Activated CD8-positive, alpha-beta memory T cell treated with anti-CD3 and anti-CD28 coated beads, Interleukin-2, amount 10 ng/mL, durations not matched to agents 7 days and 5 days (primary cell): ENCODE measurements around the gene MYH10. TPM values are rescaled to one million over a fixed set of nuclear protein-coding genes. Genes with fewer than 3 reads are reported as not detected.

Experiments used
- ATAC-seq: fragments of 150-1000 bp; cut with Tn5 transposase; one replicate; pipeline ENCODE4 v1.10.0; 2021; ENCODE audit warnings: moderate library complexity
- CTCF ChIA-PET: fragments of 350-600 bp; sonication (Branson Sonifier 250); formaldehyde crosslinking; loops from one replicate; lab custom pipeline; 2021; ENCODE audit warnings: antibody characterized with exemption; lab: Charles Lee
- DNase-seq: peaks from one replicate; pipeline ENCODE4 v3.0.0-alpha.2; 2020
- H3K27ac Mint-ChIP-seq: one replicate; pipeline ENCODE4 v1.8.0; 2021; ENCODE audit warnings: mild to moderate bottlenecking, mixed read lengths
- H3K27me3 Mint-ChIP-seq: one replicate; pipeline ENCODE4 v1.8.0; 2021; ENCODE audit warnings: mixed read lengths
- H3K36me3 Mint-ChIP-seq: one replicate; pipeline ENCODE4 v1.8.0; 2021; ENCODE audit warnings: mild to moderate bottlenecking, mixed read lengths
- H3K4me1 Mint-ChIP-seq: one replicate; pipeline ENCODE4 v1.8.0; 2021; ENCODE audit warnings: mixed read lengths
- H3K4me3 Mint-ChIP-seq: one replicate; pipeline ENCODE4 v1.8.0; 2021; ENCODE audit warnings: mild to moderate bottlenecking, moderate library complexity, mixed read lengths
- H3K9me3 Mint-ChIP-seq: one replicate; pipeline ENCODE4 v1.8.0; 2022; ENCODE audit warnings: low read depth, mixed read lengths
- total RNA-seq, 2 experiments: library from RNA; stranded (reverse); gene quantifications; one replicate each; pipeline ENCODE4 v1.2.3, GENCODE V29; 2021

Gene MYH10
- total RNA-seq, 2 experiments from 2014 or later: 8.1 to 30.4 TPM

DNA sequence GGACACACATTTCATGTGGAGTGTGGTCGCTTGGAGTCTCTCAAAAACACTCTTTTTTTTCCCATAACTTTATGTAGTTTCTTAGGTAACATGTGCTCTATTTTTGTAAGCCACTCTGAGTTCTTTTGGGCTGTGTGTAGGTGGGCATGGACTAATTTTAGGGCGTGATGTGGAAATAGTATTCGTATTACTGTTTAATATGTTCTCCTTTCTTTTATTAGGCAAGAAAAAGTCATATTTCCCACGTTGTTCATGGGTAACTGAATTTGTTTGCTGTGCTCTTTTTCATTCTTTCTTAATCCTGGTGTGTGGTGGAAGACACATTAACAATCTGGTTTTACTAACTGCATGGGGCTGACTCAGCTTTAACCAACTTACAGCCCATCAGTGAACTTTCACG, 167.4 kb downstream of the MYH10 start:
- no peak for ATAC-seq
- H3K36me3 Mint-ChIP-seq: peaks cover 32% of the 10 kb centered on the region
- H3K4me1 Mint-ChIP-seq: no peaks in the 10 kb centered on the region
- CTCF ChIA-PET: no interaction called here
- H3K27ac Mint-ChIP-seq: no peak overlapping the region
- no peaks in the 10 kb centered on the region for H3K27me3 Mint-ChIP-seq
- DNase-seq: no peak
- no peaks in the 10 kb centered on the region for H3K9me3 Mint-ChIP-seq
- no peak overlapping the region for H3K4me3 Mint-ChIP-seq

DNA sequence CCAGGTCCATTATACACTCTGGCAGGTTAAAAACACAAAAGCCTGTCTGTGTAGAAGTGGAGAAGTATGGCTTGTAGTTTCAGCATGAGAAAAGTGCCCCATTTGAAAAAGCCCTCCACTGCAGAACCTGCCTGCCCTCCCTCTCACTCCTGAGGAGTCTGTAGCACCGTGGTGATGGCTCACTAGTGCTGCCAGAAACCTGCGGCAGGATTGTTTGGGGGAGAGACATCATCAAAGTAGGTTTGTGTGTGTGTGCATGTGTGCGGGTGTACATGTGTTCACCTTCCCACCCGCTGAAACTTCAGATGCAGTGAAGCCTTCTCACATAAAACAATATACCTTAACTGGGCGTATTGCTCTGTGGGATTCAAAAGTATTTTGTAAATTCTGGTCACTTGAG, 168.0 kb downstream of the MYH10 start:
- ATAC-seq (no peak), DNase-seq (no peak)
- no peak overlapping the region for H3K4me3 Mint-ChIP-seq
- peaks cover 29% of the 10 kb centered on the region for H3K36me3 Mint-ChIP-seq
- H3K9me3 Mint-ChIP-seq: no peaks in the 10 kb centered on the region
- CTCF ChIA-PET: no interaction called here
- H3K27me3 Mint-ChIP-seq: no peaks in the 10 kb centered on the region
- no peaks in the 10 kb centered on the region for H3K4me1 Mint-ChIP-seq
- no peak overlapping the region for H3K27ac Mint-ChIP-seq

DNA sequence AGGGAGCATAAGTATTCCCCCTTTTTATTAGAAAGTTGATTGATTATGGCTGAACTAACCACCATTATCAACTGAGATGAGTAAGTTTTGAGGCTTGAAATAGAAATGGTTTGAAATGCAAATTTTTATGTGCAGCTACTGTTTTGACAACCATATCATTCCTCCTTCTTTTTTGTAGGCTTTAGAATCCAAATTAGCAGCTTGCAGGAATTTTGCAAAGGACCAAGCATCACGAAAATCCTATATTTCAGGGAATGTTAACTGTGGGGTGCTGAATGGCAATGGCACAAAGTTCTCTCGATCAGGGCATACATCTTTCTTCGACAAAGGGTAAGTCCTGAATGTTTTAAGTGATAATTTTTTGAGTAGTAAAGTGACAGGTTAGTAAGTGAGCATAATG, 170.7 kb downstream of the MYH10 start:
- Mint-ChIP-seq H3K27ac (no peak overlapping the region), H3K4me1 (peaks cover 9% of the 10 kb centered on the region)

DNA sequence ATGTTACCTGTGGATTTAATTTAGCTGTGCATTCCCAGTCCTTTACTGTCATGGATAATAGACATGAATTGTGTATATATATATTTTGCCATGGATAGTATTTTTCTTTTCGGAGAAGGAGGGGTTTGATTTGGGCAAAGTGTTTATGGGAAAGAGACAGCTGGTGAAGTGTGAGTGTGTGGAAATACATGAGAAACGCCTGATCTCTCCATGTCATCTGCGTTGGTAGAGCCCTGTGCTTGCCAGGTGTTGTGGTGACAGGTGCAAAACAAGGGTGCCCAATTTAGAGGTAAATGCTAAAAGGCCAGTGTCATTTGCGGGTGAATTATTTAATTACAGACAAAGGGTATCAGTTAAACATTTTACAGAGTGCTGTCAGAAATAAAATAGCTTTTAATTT, 171.4 kb downstream of the MYH10 start:
- no peak for ATAC-seq
- CTCF ChIA-PET: no interaction called here
- Mint-ChIP-seq H3K4me1 (peaks cover 12% of the 10 kb centered on the region), H3K4me3 (no peak overlapping the region), H3K27me3 (no peaks in the 10 kb centered on the region), H3K36me3 (peaks cover 44% of the 10 kb centered on the region), H3K27ac (no peak overlapping the region), H3K9me3 (no peaks in the 10 kb centered on the region)
- DNase-seq: no peak

More for the DNA sequence above, 170.7 kb downstream of the MYH10 start:
- ATAC-seq (no peak), DNase-seq (no peak)
- Mint-ChIP-seq H3K9me3 (no peaks in the 10 kb centered on the region), H3K27me3 (no peaks in the 10 kb centered on the region), H3K4me3 (no peak overlapping the region), H3K36me3 (peaks cover 41% of the 10 kb centered on the region)
- CTCF ChIA-PET: no interaction called here

DNA sequence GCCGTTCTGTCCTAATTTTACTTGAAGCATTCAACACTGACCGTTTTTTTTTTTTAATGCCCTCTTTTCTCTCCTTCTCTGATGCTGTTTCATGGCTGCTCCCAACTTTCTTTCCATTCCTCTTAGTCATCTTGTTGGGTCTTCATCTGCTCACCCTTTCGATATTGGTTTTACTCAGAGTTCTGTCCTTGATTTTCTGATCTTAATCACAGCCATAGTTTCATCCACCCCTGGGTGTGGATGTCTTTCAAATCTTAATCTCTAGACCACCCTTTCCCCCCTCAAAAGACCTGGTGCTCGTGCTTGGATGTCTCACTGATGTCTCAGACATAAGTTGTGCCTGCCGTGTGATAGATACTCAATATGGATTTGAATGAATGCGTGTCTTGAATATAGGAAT, 172.4 kb downstream of the MYH10 start:
- no peak for ATAC-seq
- peaks cover 13% of the 10 kb centered on the region for H3K4me1 Mint-ChIP-seq
- DNase-seq: no peak
- H3K27me3 Mint-ChIP-seq: no peaks in the 10 kb centered on the region
- H3K4me3 Mint-ChIP-seq: no peak overlapping the region
- peaks cover 45% of the 10 kb centered on the region for H3K36me3 Mint-ChIP-seq
- no peaks in the 10 kb centered on the region for H3K9me3 Mint-ChIP-seq
- H3K27ac Mint-ChIP-seq: no peak overlapping the region
- CTCF ChIA-PET: no interaction called here

DNA sequence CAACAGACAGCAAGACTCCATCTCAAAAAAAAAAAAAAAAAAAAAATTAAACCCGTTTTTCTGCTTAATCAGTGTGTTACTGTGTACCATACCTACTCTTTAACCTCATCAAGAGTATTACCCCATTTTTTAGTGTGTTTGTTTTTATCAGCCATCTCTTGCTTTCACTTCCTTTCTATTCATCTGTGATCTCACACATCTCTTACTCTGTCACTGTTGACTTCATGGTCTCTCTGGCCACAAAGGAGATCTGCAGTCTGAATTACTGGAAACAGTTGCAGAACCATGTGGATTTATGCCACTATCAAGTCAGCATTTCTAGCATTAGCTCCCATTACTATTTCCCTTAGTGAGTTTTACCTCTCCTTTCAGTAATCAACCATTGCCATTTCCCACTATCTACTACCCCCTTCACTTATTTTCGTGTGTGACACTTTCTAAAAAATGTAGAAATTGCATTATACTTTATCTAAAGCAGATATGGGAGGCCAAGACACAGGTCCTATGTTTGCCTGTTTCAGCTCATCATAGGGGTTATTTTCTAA, 174.8 kb downstream of the MYH10 start:
- Mint-ChIP-seq H3K27ac (no peak overlapping the region), H3K27me3 (no peaks in the 10 kb centered on the region), H3K4me1 (peaks cover 13% of the 10 kb centered on the region), H3K4me3 (no peak overlapping the region), H3K36me3 (peaks cover 51% of the 10 kb centered on the region), H3K9me3 (no peaks in the 10 kb centered on the region)
- CTCF ChIA-PET: no interaction called here
- no peak for DNase-seq
- peak; percentile 39 for ATAC-seq

DNA sequence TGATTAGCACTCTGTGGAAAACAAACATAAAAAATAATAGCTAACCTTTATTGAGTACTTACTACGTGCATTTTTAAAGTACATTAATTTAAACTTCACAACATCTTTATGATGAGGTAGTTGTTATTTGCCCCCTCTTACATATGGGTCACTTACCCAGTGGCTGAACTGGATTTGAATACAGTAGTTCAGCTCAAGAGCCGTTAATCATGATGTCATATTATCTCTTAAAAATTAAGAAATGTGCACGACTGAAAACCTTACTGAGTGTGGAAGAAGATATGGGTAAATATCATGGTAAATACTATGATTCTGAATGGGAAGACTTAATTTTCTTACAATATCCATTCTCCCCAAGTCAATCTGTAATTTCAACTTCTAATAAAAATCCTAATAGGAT, 177.2 kb downstream of the MYH10 start:
- Mint-ChIP-seq H3K4me3 (no peak overlapping the region), H3K27ac (no peak overlapping the region), H3K4me1 (peaks cover 16% of the 10 kb centered on the region), H3K9me3 (no peaks in the 10 kb centered on the region), H3K27me3 (no peaks in the 10 kb centered on the region), H3K36me3 (peaks cover 58% of the 10 kb centered on the region)
- DNase-seq (no peak), ATAC-seq (no peak)
- CTCF ChIA-PET: interaction anchor here (1.4 kb wide), 1 partner anchor 18 kb away, joined by 3 read pairs; the partner anchor contains the start of gene NDEL1

DNA sequence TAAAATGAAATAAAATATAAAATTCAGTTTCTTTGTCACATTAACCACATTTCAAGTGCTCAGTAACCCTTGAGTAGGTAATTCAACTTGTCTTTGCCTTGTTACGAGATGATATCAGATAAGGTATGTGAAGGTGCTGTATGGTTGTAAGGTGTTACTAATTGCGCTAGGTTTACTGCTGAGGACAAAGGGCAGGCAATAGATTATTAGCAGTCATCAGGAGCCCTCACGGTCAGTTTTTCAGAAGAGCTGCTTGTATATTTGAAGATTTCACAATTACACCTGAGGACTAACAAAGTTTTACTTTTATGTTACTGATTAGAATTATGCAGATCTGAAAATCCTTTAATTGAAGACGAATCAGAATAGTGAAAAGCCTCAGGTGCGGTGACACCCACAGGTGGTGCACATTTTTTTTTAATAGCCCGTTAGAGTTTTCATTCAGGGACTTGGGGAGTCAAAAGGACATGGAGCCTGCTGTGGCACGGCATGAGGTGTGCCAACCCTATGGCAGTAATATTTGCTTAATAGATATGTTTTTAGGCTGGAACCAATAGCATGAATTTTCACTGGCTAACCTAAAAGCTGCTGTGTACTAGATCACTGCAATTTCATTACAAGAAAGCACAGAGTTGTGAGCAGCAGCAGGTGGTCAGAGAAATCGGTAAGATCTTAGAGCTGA, 178.5 kb downstream of the MYH10 start:
- ATAC-seq (no peak), DNase-seq (no peak)
- Mint-ChIP-seq H3K36me3 (peaks cover 54% of the 10 kb centered on the region), H3K4me3 (no peak overlapping the region), H3K9me3 (no peaks in the 10 kb centered on the region), H3K27ac (no peak overlapping the region), H3K27me3 (no peaks in the 10 kb centered on the region), H3K4me1 (peaks cover 18% of the 10 kb centered on the region)
- CTCF ChIA-PET: interaction anchor here (1.0 kb wide), 2 partner anchors 14 to 42 kb away, joined by 3 to 5 read pairs; no protein-coding TSS in a partner anchor

DNA sequence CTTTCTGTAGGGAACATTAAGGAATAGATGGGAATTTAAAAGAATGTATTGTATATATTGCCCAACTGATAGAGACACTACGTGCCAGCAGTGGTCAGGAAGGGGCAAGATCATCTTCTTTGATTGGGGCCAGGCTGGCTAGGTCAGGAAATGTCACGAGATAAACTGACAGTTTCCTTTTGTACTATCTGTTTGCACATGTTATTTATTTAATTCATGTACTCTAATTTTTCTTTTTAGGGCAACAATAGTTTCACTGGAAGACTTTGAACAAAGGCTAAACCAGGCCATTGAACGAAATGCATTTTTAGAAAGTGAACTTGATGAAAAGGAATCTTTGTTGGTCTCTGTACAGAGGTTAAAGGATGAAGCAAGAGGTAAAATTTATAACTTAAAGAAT, 182.2 kb downstream of the MYH10 start:
- Mint-ChIP-seq H3K9me3 (no peaks in the 10 kb centered on the region), H3K4me3 (no peak overlapping the region), H3K27ac (no peak overlapping the region), H3K36me3 (peaks cover 48% of the 10 kb centered on the region), H3K27me3 (no peaks in the 10 kb centered on the region), H3K4me1 (peaks cover 10% of the 10 kb centered on the region)
- no peak for ATAC-seq
- no peak for DNase-seq
- CTCF ChIA-PET: no interaction called here

DNA sequence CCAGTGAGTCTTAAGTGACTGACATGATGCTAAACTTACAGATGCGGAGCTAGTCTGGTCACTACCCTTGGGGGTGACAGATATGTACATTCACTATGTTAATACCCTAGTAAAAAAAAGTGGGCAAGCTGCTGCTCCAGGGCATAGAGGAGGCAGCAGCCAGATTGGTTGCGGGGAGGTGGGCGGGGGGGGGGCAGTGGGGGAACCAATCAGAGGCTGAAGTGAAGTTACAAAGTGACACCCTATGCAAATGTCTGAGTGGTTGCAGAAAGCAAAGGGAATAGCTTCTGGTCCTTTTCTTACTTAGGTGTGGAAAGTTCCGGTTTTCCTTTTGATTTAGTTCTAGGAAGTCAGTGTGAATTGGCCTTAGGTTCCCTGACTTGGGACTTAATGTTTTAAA, 182.7 kb downstream of the MYH10 start:
- H3K4me3 Mint-ChIP-seq: no peak overlapping the region
- H3K9me3 Mint-ChIP-seq: no peaks in the 10 kb centered on the region
- H3K27me3 Mint-ChIP-seq: no peaks in the 10 kb centered on the region
- H3K27ac Mint-ChIP-seq: no peak overlapping the region
- no peak for DNase-seq
- H3K36me3 Mint-ChIP-seq: peaks cover 46% of the 10 kb centered on the region
- no peak for ATAC-seq
- peaks cover 14% of the 10 kb centered on the region for H3K4me1 Mint-ChIP-seq
- CTCF ChIA-PET: interaction anchor here (1.5 kb wide), 1 partner anchor 11 kb away, joined by 4 read pairs; no protein-coding TSS in a partner anchor

DNA sequence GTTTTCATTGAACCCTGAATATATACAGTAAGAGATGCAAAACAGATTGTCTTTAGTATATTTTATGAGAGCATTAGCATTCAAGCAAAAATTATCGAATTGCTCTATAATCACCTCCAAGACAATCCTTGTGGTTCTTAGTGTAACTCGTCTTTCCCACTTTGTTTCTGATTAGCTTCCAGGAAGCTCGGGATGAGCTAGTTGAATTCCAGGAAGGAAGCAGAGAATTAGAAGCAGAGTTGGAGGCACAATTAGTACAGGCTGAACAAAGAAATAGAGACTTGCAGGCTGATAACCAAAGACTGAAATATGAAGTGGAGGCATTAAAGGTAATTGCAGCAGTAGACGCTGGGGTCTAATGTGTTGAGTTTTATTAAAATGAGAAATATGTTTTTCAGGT, 185.0 kb downstream of the MYH10 start:
- CTCF ChIA-PET: interaction anchor here (0.8 to 1.5 kb wide), 2 partner anchors 300 to 301 kb away, joined by 3 to 4 read pairs; no protein-coding TSS in a partner anchor
- ATAC-seq (no peak), DNase-seq (no peak)
- Mint-ChIP-seq H3K27me3 (no peaks in the 10 kb centered on the region), H3K36me3 (peaks cover 34% of the 10 kb centered on the region), H3K4me1 (peaks cover 30% of the 10 kb centered on the region), H3K9me3 (no peaks in the 10 kb centered on the region), H3K27ac (peak overlapping the region; percentile 34), H3K4me3 (no peak overlapping the region)

DNA sequence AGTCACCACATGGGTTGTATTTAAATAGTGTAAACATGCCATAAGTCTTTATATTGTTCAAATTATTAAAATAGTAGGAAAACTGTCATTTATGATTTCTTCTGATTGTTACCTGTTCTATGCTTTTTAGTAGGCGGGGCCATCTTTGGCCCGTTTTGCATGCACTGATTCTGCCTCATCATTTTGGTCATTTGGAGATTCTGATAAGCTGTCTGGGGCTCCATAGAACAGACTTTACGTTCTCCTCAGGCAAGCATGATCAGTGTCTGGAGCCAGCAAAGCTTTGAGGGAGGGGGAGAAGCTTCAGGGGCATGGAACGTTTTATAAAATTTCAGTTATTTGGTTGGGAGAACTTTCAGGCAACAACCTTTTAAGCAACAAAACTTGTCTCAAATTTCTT, 186.0 kb downstream of the MYH10 start:
- no peak for DNase-seq
- no peak for ATAC-seq
- Mint-ChIP-seq H3K4me1 (peaks cover 34% of the 10 kb centered on the region), H3K9me3 (no peaks in the 10 kb centered on the region), H3K27me3 (no peaks in the 10 kb centered on the region), H3K4me3 (no peak overlapping the region), H3K27ac (no peak overlapping the region), H3K36me3 (peaks cover 33% of the 10 kb centered on the region)
- CTCF ChIA-PET: no interaction called here

DNA sequence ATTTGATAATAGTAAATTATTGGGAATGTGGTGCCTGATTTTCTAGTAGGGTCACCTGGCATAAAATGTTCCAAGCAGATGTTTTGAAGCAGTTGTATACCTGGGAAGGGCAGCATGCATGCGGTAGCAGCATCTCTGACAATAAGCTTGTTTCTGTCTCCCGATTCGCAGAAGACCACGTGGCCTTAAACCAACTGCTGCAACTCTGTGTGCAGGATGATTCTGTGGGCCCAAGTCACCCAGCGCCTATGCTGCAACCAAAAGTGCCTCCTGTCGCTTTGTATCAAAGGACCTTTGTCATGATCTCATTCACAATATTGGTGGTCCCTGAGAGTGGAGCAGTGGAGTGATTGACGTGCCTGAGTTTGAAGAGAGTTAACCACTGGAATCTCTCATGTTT, 186.8 kb downstream of the MYH10 start:
- H3K4me1 Mint-ChIP-seq: peaks cover 35% of the 10 kb centered on the region
- CTCF ChIA-PET: no interaction called here
- no peak for ATAC-seq
- peaks cover 31% of the 10 kb centered on the region for H3K36me3 Mint-ChIP-seq
- no peaks in the 10 kb centered on the region for H3K27me3 Mint-ChIP-seq
- no peak for DNase-seq
- H3K4me3 Mint-ChIP-seq: no peak overlapping the region
- no peaks in the 10 kb centered on the region for H3K9me3 Mint-ChIP-seq
- no peak overlapping the region for H3K27ac Mint-ChIP-seq

DNA sequence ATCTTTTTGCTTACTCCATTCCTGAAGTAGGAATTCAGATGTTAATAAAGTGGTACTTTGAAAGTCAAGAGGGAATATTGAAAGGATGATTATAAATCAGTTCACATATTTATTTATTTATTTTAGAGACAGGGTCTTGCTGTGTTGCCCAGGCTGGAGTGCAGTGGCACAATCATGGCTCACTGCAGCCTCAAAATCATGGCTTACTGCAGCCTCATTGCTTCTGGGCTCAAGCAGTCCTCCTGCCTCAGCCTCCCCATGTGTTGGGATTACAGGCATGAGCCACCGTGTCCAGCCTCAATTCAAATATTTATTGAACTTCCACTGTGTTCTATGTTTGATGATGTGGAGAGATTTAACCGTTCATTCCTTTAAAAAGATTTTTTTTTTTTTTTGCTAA, 188.2 kb downstream of the MYH10 start:
- ATAC-seq (no peak), DNase-seq (no peak)
- Mint-ChIP-seq H3K36me3 (peaks cover 26% of the 10 kb centered on the region), H3K4me3 (no peak overlapping the region), H3K9me3 (no peaks in the 10 kb centered on the region), H3K27me3 (no peaks in the 10 kb centered on the region), H3K27ac (no peak overlapping the region), H3K4me1 (peaks cover 44% of the 10 kb centered on the region)
- CTCF ChIA-PET: no interaction called here
